B cell (primary cell): ENCODE data around the gene RGS7. TPM values are rescaled to one million over a fixed set of nuclear protein-coding genes. Genes with fewer than 3 reads are reported as not detected.

ENCODE experiments used
- ATAC-seq: fragments of 200-7000 bp; cut with Tn5 transposase; one replicate; pipeline ENCODE4 v1.10.0; 2021; ENCODE audit warnings: low read depth, mild to moderate bottlenecking, moderate number of reproducible peaks, moderate library complexity
- CTCF ChIA-PET: fragments of 350-600 bp; sonication (Branson Sonifier 250); formaldehyde crosslinking; loops from one replicate; lab custom pipeline; 2021; ENCODE audit warnings: antibody characterized with exemption, inconsistent platforms; lab: Charles Lee
- POLR2A ChIA-PET: fragments of 350-600 bp; sonication (Branson Sonifier 250); formaldehyde crosslinking; loops from one replicate; lab custom pipeline; 2021; ENCODE audit warnings: antibody characterized with exemption; lab: Charles Lee
- DNase-seq: peaks from one replicate; pipeline ENCODE4 v3.0.0; 2013
- H2AFZ ChIP-seq: 2 replicates; pipeline ENCODE4 v1.6.1; 2012; ENCODE audit warnings: mild to moderate bottlenecking, low read depth, low read length; ENCODE audit not compliant: insufficient read depth, poor library complexity, severe bottlenecking
- H3K27ac ChIP-seq, 2 donors: 1 replicate in 1 of 2; 2 replicates in 1 of 2; pipeline ENCODE4 v1.5.1; 2012 to 2013; ENCODE audit warnings: low read length in 2 of 2, mild to moderate bottlenecking in 2 of 2, moderate library complexity in 1 of 2
- H3K27me3 ChIP-seq, 4 experiments: fragments of 200-600 bp in 1 of 4; sonication (generic) in 1 of 4; replicated peaks in 1 of 4; 1 replicate in 2 of 4; 2 replicates in 2 of 4; pipeline versions ENCODE4 v1.6.1 to v1.7.0; 2013 to 2016; ENCODE audit warnings: low read length in 3 of 4, mild to moderate bottlenecking in 2 of 4, mixed read lengths in 1 of 4, moderate library complexity in 1 of 4; ENCODE audit not compliant: insufficient read depth in 4 of 4, control insufficient read depth in 3 of 4; ENCODE audit errors: control extremely low read depth in 1 of 4
- H3K36me3 ChIP-seq, 2 experiments: replicated peaks in 1 of 2; 1 replicate in 1 of 2; 2 replicates in 1 of 2; pipeline versions ENCODE4 v1.6.1 to v1.7.1; 2013; ENCODE audit warnings: low read length in 1 of 2; ENCODE audit not compliant: insufficient read depth in 2 of 2, control insufficient read depth in 1 of 2; ENCODE audit errors: control extremely low read depth in 1 of 2, extremely low read depth in 1 of 2
- H3K4me1 ChIP-seq, 2 donors: fragments of 200-600 bp in 1 of 2; sonication (generic) in 1 of 2; 1 replicate in 1 of 2; 2 replicates in 1 of 2; pipeline versions ENCODE4 v1.5.1 to v1.6.1; 2013 to 2017; ENCODE audit warnings: low read length in 2 of 2; ENCODE audit not compliant: control insufficient read depth in 2 of 2, insufficient read depth in 2 of 2
- H3K4me2 ChIP-seq: replicated peaks from 2 replicates; pipeline ENCODE3; 2012; ENCODE audit warnings: mild to moderate bottlenecking, low read depth, low read length; ENCODE audit not compliant: poor library complexity, severe bottlenecking
- H3K4me3 ChIP-seq, 5 experiments: fragments of 200-600 bp in 1 of 5; sonication (generic) in 1 of 5; 1 replicate in 3 of 5; 2 replicates in 2 of 5; pipeline versions ENCODE4 v1.5.1 to v1.7.0; 2011 to 2016; ENCODE audit warnings: low read length in 4 of 5, mild to moderate bottlenecking in 4 of 5, low read depth in 2 of 5, control low read depth in 1 of 5, moderate library complexity in 1 of 5; ENCODE audit not compliant: insufficient read depth in 1 of 5; ENCODE audit errors: control extremely low read depth in 1 of 5, extremely low read depth in 1 of 5
- H3K79me2 ChIP-seq: fragments of 200-600 bp; sonication (generic); one replicate; pipeline ENCODE4 v1.6.0; 2016; ENCODE audit warnings: low read length; ENCODE audit not compliant: control insufficient read depth, insufficient read depth
- H3K9ac ChIP-seq: fragments of 200-600 bp; sonication (generic); 2 replicates; pipeline ENCODE4 v1.6.1; 2017; ENCODE audit warnings: mild to moderate bottlenecking, low read length, moderate library complexity
- H3K9me3 ChIP-seq, 3 donors: one replicate each; pipeline versions ENCODE4 v1.6.1 to v1.7.1; 2013; ENCODE audit warnings: low read length in 2 of 3; ENCODE audit not compliant: control insufficient read depth in 2 of 3, insufficient read depth in 1 of 3; ENCODE audit errors: control extremely low read depth in 1 of 3
- H4K20me1 ChIP-seq: 2 replicates; pipeline ENCODE4 v1.6.0; 2012; ENCODE audit warnings: mild to moderate bottlenecking, low read length; ENCODE audit not compliant: insufficient read depth, control insufficient read depth, poor library complexity, severe bottlenecking
- H3K27ac Mint-ChIP-seq: one replicate; pipeline ENCODE4 v1.8.0; 2021; ENCODE audit warnings: mixed read lengths
- H3K27me3 Mint-ChIP-seq: one replicate; pipeline ENCODE4 v1.8.0; 2021; ENCODE audit warnings: mixed read lengths
- H3K4me1 Mint-ChIP-seq: one replicate; pipeline ENCODE4 v1.8.0; 2021; ENCODE audit warnings: mixed read lengths
- H3K4me3 Mint-ChIP-seq: one replicate; pipeline ENCODE4 v1.8.0; 2021; ENCODE audit warnings: mixed read lengths
- H3K9me3 Mint-ChIP-seq: one replicate; pipeline ENCODE4 v1.8.0; 2022; ENCODE audit warnings: mixed read lengths; ENCODE audit not compliant: insufficient read depth
- EZH2 ChIP-seq: IDR thresholded peaks from 2 replicates; pipeline ENCODE4 v1.6.1; 2012; ENCODE audit warnings: borderline replicate concordance, low read depth, mild to moderate bottlenecking, moderate library complexity, low read length; ENCODE audit not compliant: insufficient read depth, poor library complexity, severe bottlenecking
- WGBS: methylation state at CpG from one replicate; pipeline ENCODE4 v1.1.5; 2013; ENCODE audit warnings: missing lambda C conversion rate; ENCODE audit not compliant: insufficient coverage; 5-methylcytosine and 5-hydroxymethylcytosine counted together
- intact Hi-C: fragments of 100-400 bp; cut with micrococcal nuclease; formaldehyde crosslinking; loops from one replicate; pipeline ENCODE4 v1.10.0; 2022
- polyA minus RNA-seq: library from RNA; depleted of rRNA, polyadenylated mRNA; stranded (reverse); fragments of >200 nt; gene quantifications from 2 replicates; pipeline ENCODE4 v1.2.3, GENCODE V29; 2012
- polyA plus RNA-seq: library from polyadenylated mRNA; depleted of rRNA; stranded (reverse); fragments of >200 nt; gene quantifications from 2 replicates; pipeline ENCODE4 v1.2.3, GENCODE V29; 2012
- total RNA-seq, 2 donors: library from RNA; stranded (reverse); fragments of 120-200 nt in 1 of 2; gene quantifications; 1 replicate in 1 of 2; 2 replicates in 1 of 2; pipeline versions ENCODE4 v1.2.3 to v1.2.4, GENCODE V29; 2013 to 2022
- TF ChIP-seq, protein P1 (sequence below): fragments of 200-600 bp; IDR thresholded peaks from one replicate; pipeline ENCODE4 v1.8.0; 2022; ENCODE audit warnings: antibody characterized with exemption, mild to moderate bottlenecking

The RGS7 gene
- 0.15 TPM in 1 of 2 replicates, not detected in the other for total RNA-seq
- 0.98 TPM for total RNA-seq (2013)
- polyA plus RNA-seq = 0.92 and 1.8 TPM in 2 replicates
- polyA minus RNA-seq = 1.6 and 3.2 TPM in 2 replicates

DNA sequence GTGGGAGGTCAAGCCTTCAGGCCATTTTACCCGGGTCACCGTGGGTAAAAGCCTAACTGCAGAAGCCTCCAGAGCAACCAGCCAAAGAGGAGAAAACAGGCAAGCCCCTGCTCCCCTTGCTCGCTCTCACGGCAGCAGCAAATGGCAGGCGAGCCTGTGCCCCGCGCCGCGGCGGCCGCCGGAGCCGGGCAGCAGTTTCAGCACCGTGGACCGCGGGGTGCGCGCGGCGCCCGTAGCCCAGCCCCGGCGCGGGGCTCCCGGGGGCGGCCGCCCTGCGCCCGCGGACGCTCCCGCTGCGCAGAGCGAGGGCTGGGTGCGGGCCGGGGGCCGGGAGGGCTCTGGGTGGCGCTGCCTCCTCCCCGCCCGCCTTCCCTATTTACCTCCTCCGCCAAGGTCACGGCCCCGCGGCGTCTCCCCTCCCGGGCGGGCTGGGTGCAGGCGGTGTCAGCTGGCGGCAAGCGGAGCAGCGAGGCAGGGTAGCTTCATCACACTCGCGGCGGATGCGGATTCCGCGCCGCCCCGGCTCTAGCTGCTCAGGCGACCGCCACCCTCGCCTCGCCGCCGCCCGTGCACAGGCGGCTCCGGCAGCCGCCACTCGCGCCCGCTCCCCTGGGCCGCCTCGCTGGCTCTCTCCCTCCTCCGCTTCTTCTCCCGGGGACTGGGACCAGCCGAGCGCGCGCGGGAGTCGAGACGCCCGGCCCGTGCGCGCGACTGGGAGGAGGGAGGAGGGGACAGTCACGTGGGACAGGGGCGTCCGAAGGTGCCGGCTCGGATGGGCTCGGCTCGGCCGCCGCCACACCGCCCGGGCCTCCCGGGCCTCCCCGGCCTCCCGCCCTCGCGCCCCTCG is at the start of gene RGS7:
Gene RGS7 (minus strand): TSS at position 687 of the 847 bp plus-strand sequence.
- intact Hi-C loops = no loop called here
- CTCF ChIA-PET = no interaction called here
- Mint-ChIP-seq H3K9me3 (no peaks in the 10 kb centered on the region), H3K4me3 (peak within 1 kb of the TSS; percentile 87), H3K27me3 (peaks cover 54% of the 10 kb centered on the region), H3K4me1 (peaks cover 14% of the 10 kb centered on the region), H3K27ac (no peak within 1 kb of the TSS)
- Histone ChIP-seq H3K4me1 (peaks cover 8 to 12% of the 10 kb centered on the region in 2 donors), H3K36me3 (no peaks in the 10 kb centered on the region), H4K20me1 (no peaks in the 10 kb centered on the region), H2AFZ (peak within 1 kb of the TSS; percentile 74), H3K79me2 (no peaks in the 10 kb centered on the region), H3K4me2 (peak within 1 kb of the TSS; percentile 80), H3K9me3 (no peaks in the 10 kb centered on the region), H3K9ac (peak within 1 kb of the TSS; percentile 65), H3K27ac (no peak within 1 kb of the TSS), H3K27me3 (peaks cover 0 to 17% (median 10%) of the 10 kb centered on the region in 4 experiments), H3K4me3 (peak within 1 kb of the TSS in 4 of 5 experiments; percentile 32 to 75 (median 57))
- POLR2A ChIA-PET = no interaction called here
- TF ChIP-seq, protein P1, sequence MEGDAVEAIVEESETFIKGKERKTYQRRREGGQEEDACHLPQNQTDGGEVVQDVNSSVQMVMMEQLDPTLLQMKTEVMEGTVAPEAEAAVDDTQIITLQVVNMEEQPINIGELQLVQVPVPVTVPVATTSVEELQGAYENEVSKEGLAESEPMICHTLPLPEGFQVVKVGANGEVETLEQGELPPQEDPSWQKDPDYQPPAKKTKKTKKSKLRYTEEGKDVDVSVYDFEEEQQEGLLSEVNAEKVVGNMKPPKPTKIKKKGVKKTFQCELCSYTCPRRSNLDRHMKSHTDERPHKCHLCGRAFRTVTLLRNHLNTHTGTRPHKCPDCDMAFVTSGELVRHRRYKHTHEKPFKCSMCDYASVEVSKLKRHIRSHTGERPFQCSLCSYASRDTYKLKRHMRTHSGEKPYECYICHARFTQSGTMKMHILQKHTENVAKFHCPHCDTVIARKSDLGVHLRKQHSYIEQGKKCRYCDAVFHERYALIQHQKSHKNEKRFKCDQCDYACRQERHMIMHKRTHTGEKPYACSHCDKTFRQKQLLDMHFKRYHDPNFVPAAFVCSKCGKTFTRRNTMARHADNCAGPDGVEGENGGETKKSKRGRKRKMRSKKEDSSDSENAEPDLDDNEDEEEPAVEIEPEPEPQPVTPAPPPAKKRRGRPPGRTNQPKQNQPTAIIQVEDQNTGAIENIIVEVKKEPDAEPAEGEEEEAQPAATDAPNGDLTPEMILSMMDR = no peak
- TF ChIP-seq EZH2 = no peak
- peak; percentile 54 for DNase-seq
- 2% methylated on average over 104 of the region's 105 CpGs for WGBS
- peak; percentile 64 for ATAC-seq

DNA sequence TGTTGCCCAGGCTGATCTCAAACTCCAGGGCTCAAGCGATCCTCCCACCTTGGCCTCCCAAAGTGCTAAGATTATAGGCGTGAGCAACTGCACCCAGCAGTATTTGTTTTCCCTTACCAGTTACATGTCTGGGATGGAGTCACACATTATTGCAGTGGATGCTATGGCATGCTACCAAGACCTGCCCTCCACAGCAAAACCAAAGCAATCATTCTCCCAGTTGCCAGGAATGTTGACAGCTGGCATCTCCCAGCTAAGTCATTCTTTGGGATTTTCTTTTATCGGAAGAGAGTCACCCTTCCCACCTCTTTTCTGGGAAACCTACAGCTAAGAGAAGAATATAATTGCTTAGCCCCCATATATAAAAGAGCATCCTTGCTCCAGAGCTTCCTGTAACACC is 49.4 kb upstream of the RGS7 start:
- Mint-ChIP-seq H3K27me3 (peaks cover 14% of the 10 kb centered on the region), H3K4me1 (no peaks in the 10 kb centered on the region), H3K4me3 (no peak overlapping the region), H3K27ac (no peak overlapping the region), H3K9me3 (no peaks in the 10 kb centered on the region)
- Histone ChIP-seq H2AFZ (no peak overlapping the region), H3K4me3 (no peak overlapping the region), H3K27me3 (peaks cover 0 to 3% (median 0%) of the 10 kb centered on the region in 4 experiments), H3K36me3 (no peaks in the 10 kb centered on the region), H3K4me1 (no peaks in the 10 kb centered on the region), H3K4me2 (no peak overlapping the region), H3K27ac (no peak overlapping the region), H3K9ac (no peak overlapping the region), H4K20me1 (no peaks in the 10 kb centered on the region), H3K9me3 (no peaks in the 10 kb centered on the region), H3K79me2 (no peaks in the 10 kb centered on the region)
- intact Hi-C loops = no loop called here
- no peak for DNase-seq
- no peak for ATAC-seq
- WGBS = no CpG with 5 or more reads among the region's 3 CpGs
- ChIA-PET POLR2A (no interaction called here), CTCF (no interaction called here)
- TF ChIP-seq, protein P1 = no peak
- TF ChIP-seq EZH2 = no peak
